Gastroesophageal sphincter (tissue), 3 donors: Measurements from ENCODE around the gene TMEM121B.

Experiments used
- CTCF ChIP-seq, 4 experiments: fragments of 200-600 bp in 2 of 4; fragments of 450-650 bp in 2 of 4; sonication (generic) in 1 of 4; IDR thresholded peaks; one replicate each; pipeline ENCODE4 v1.5.1; 2017 to 2019; ENCODE audit warnings: antibody characterized with exemption in 4 of 4, mild to moderate bottlenecking in 2 of 4, moderate library complexity in 2 of 4
- POLR2A ChIP-seq, 2 donors: fragments of 450-650 bp; IDR thresholded peaks; one replicate each; pipeline ENCODE4 v1.6.1; 2017; ENCODE audit warnings: antibody characterized with exemption in 2 of 2, mild to moderate bottlenecking in 2 of 2, moderate library complexity in 1 of 2

GRCh38 chr22:17155941-17156340 is 34.8 kb upstream of the TMEM121B start:
- TF ChIP-seq CTCF (IDR thresholded peaks at IDR 0.05) (no peak), POLR2A (IDR thresholded peaks at IDR 0.05) (no peak)
